ENCODE measurements around the gene MYO1C.

DNA sequence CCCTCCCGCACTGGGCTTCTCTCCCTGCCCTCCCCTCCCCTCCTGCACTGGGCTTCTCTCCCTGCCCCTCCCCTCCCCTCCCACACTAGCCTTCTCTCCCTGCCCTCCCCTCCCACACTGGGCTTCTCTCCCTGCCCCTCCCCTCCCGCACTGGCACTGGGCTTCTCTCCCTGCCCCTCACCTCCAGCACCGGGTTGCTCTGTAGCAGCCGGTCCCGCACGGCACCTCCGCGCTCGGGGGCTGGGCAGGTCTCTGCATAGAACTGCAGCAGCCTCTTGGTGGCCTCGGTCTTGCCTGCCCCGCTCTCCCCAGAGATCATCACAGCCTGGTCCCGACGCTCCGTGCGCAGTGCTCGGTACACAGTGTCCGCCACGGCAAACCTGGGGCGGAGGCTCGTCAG, 9.8 kb downstream of the MYO1C start:
- no peak for TF ChIP-seq CTCF (IDR thresholded peaks at IDR 0.05; ENCODE audit: low read depth, low read length)
- no peak for TF ChIP-seq POLR2A (IDR thresholded peaks at IDR 0.05; ENCODE audit: extremely low read depth, insufficient read length)

Measured in NB4 (cell line).